ENCODE measurements around the gene CHCHD6.

The CHCHD6 gene

DNA sequence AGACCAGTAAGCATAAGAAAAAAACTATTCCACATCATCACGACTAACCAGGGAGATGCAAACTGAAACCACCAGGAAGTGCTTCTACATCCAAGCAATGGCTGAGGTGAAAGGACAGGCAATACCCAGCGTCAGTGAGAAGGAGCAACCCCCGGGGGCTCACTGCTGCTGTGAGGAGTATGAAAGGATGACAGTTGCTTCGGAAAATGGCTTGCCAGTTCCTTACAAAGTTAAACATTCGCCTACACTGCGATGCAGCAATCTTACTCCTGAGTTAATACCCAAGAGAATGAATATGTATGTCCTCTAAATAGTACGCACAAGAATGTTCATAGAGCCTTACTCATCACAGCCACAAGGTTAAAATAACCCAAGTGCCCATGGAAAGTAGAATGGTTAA, 265.5 kb downstream of the CHCHD6 start:
- TF ChIP-seq CTCF (IDR thresholded peaks at IDR 0.05; ENCODE audit: extremely low read depth, insufficient read depth, missing control alignments) = no peak
- no peak for DNase-seq (ENCODE audit: low spot score)
- in situ Hi-C loops (cut with MboI; ENCODE audit: low pct_unique_long_range_greater_than_20kb, low sequenced_read_pairs, unreplicated experiment) = no loop called here

- no peak for TF ChIP-seq CTCF (IDR thresholded peaks at IDR 0.05; ENCODE audit: extremely low read depth, insufficient read depth, missing control alignments)
- in situ Hi-C loops (cut with MboI; ENCODE audit: low pct_unique_long_range_greater_than_20kb, low sequenced_read_pairs, unreplicated experiment) = no loop called here
- no peak for DNase-seq (ENCODE audit: low spot score)
Measured at GRCh38 chr3:126970101-126970500, 266.1 kb downstream of the CHCHD6 start.

- in situ Hi-C loops (cut with MboI; ENCODE audit: low pct_unique_long_range_greater_than_20kb, low sequenced_read_pairs, unreplicated experiment) = no loop called here
- TF ChIP-seq CTCF (IDR thresholded peaks at IDR 0.05; ENCODE audit: extremely low read depth, insufficient read depth, missing control alignments) = no peak
- DNase-seq (ENCODE audit: low spot score) = no peak
Measured at GRCh38 chr3:126970921-126971320, 266.9 kb downstream of the CHCHD6 start.

DNA sequence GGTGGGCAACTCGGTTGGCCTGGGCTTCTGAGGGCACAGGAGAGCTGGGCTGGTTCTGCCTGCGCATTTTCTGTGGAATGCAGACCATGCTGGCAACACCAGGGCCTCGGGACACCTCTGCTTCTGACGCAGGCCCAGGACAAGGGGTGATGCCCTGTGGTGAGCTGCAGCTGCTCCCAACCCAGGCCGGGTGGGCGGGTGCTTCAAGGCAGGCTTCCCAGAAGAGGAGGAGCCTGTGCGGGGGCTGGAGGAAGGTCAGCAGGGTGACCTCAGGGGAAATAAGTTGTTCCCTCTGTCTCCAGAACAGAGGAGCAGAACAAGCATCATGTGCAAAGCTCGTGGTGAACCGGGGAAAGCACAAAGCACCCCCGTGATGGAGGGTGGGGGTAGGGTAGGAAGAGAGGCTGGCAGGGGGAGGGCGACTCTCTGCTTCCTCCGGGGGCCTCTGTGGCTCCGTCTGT, 267.9 kb downstream of the CHCHD6 start:
- DNase-seq (ENCODE audit: low spot score) = no peak
- TF ChIP-seq CTCF (IDR thresholded peaks at IDR 0.05; ENCODE audit: extremely low read depth, insufficient read depth, missing control alignments) = no peak
- in situ Hi-C loops (cut with MboI; ENCODE audit: low pct_unique_long_range_greater_than_20kb, low sequenced_read_pairs, unreplicated experiment) = no loop called here

GRCh38 chr3:126972866-126973265, 268.8 kb downstream of the CHCHD6 start:
- DNase-seq (ENCODE audit: low spot score) = no peak
- no peak for TF ChIP-seq CTCF (IDR thresholded peaks at IDR 0.05; ENCODE audit: extremely low read depth, insufficient read depth, missing control alignments)
- in situ Hi-C loops (cut with MboI; ENCODE audit: low pct_unique_long_range_greater_than_20kb, low sequenced_read_pairs, unreplicated experiment) = no loop called here

- no peak for DNase-seq (ENCODE audit: low spot score)
- no peak for TF ChIP-seq CTCF (IDR thresholded peaks at IDR 0.05; ENCODE audit: extremely low read depth, insufficient read depth, missing control alignments)
- in situ Hi-C loops (cut with MboI; ENCODE audit: low pct_unique_long_range_greater_than_20kb, low sequenced_read_pairs, unreplicated experiment) = no loop called here
Measured at GRCh38 chr3:126973814-126974213, 269.8 kb downstream of the CHCHD6 start.

- DNase-seq (ENCODE audit: low spot score) = no peak
- in situ Hi-C loops (cut with MboI; ENCODE audit: low pct_unique_long_range_greater_than_20kb, low sequenced_read_pairs, unreplicated experiment) = loop anchor here (25.0 kb wide), 1 partner anchor 212 kb away; no protein-coding TSS in a partner anchor
- no peak for TF ChIP-seq CTCF (IDR thresholded peaks at IDR 0.05; ENCODE audit: extremely low read depth, insufficient read depth, missing control alignments)
Measured at GRCh38 chr3:126974756-126975155, 270.7 kb downstream of the CHCHD6 start.
